HG02938 (cell line): Measurements from ENCODE around the gene AUNIP.

Experiments
- ATAC-seq: cut with Tn5 transposase; IDR thresholded peaks from one replicate; pipeline ENCODE4 v1.9.1; 2021; ENCODE audit warnings: mild to moderate bottlenecking, moderate library complexity; ENCODE audit not compliant: unreplicated experiment

Gene AUNIP

GRCh38 chr1:25832336-25833037, 26.8 kb downstream of the AUNIP start:
- no peak for ATAC-seq

DNA sequence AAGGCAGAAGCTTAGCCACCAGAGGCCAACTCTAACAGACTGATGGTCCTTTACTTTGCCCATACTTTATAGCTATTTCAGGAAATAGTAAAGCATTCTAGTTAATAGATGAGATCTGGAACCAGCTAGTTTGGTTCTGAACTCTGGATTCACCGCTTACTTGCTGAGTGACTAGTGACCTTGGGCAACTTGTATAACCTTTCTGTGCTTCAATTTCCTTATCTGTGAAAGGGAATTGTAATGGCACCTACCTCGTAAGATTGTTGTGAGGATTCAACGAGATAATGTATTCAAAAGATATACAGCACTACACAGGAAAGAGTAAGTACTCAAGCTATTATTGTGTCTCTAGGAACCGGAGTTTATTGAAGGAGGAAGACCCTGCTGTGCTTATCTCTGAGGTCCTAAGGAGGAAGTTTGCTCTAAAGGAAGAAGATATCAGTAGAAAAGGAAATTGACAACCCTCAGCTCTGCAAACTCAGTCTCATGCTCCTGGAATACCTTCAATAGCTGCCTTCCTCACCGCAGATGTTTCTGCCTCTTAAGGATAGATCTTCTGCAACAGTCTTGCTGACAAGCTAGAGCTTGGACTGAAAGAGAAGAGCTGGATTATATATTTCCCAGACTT, 27.6 kb downstream of the AUNIP start:
- no peak for ATAC-seq

DNA sequence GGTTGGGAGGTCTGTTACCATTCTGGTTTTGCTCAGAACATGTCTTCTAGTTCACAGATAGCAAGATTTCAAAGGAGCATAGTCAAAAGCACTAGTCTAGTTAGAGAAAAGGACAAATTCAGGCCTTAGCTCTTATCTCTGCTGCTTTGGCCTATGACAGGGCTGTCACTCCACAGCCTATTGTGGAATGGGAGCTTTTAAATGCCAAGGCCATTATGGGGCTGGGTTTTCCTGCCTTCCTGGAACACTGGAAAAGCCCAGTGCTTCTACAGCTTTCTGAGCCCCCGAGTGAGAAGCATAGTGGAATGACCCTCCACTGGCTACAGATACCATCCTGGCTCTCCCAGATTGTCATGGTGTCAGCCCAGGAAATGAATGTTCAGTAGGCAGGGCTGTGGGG, 30.2 kb downstream of the AUNIP start:
- ATAC-seq: no peak

GRCh38 chr1:25828491-25828890, 30.8 kb downstream of the AUNIP start:
- no peak for ATAC-seq

DNA sequence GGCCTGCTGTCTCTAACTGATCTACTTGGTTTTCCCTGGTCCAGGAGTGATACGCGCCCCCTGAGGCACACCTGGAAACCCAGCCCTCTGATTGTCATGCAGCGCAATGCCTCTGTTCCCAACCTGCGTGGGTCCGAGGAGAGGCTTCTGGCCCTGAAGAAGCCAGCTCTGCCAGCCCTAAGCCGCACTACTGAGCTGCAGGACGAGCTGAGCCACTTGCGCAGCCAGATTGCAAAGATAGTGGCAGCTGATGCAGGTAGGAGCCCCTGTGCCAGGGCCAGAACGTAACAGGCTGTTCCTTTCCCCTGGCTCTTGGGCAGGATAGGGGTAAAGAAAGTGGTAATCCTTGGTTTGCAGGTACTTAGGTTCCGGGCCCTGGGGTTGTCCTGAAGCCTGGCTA, 32.7 kb downstream of the AUNIP start:
- no peak for ATAC-seq

- no peak for ATAC-seq
Observed at GRCh38 chr1:25825605-25826004, 33.7 kb downstream of the AUNIP start.

- ATAC-seq: no peak
Observed at GRCh38 chr1:25821630-25822091, 37.6 kb downstream of the AUNIP start.

GRCh38 chr1:25821112-25821476, 38.2 kb downstream of the AUNIP start:
- ATAC-seq: no peak

GRCh38 chr1:25820247-25821111, 38.8 kb downstream of the AUNIP start:
- ATAC-seq: peak; percentile 42

- ATAC-seq: peak; percentile 82
Observed at GRCh38 chr1:25819491-25820246, 39.6 kb downstream of the AUNIP start, which contains the start of gene MTFR1L. MTFR1L (plus strand) TSS chr1:25819954; CDS start chr1:25823105, 3,151 bp downstream.

DNA sequence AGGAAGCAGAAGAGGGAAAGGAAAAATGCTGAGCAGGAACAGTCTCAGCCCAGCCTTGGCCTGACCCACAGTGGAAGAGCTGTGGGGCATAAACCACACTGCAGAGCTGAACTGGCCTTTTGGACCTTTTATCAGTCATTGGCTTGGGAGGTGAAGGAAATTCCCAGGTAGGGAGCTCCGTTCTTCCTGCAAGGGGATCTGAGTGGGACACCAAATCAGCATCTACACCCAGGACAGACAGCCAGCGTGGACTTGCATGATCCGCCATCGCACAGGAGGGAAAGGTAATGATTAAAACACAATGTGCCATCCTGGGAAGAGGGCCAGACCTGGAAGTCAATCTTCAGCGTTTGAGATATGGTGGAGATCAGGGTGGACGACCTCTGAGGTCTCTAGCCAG, 40.7 kb downstream of the AUNIP start:
- no peak for ATAC-seq

DNA sequence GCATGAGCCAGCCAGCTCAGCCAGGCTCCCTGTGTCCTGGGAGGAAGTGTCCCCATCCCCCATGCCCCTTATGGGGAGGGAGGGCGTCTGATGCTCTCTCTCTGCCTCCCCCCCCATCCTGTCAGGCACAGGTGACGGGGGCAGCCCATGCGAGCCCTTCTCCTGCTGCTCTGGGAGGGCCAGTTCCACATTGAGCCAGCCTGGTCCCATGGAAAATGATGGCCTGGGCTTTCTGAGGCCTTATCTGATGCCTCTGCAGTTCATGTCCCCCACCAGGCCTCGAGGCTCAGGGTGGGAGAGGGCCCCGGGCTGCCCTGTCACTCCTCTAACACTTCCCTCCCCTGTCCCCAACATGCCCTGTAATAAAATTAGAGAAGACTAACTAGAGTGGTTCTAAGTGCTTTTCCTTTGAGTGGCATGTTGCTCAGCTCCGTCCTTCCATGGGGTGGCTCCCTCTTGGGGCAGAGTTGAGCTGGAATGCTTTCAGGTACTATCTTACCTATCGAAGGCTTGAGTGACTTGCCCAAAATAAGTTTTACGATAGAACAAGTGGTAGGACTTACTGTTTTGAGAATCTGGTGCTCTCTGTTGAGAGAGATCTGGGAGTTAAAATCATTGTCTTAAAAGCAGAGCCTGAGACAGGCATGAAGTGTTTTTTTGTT, 41.3 kb downstream of the AUNIP start:
- no peak for ATAC-seq

- no peak for ATAC-seq
Observed at GRCh38 chr1:25816112-25816718, 43.0 kb downstream of the AUNIP start.

GRCh38 chr1:25815208-25816111, 43.8 kb downstream of the AUNIP start:
- ATAC-seq: no peak

GRCh38 chr1:25814549-25815087, 44.6 kb downstream of the AUNIP start:
- no peak for ATAC-seq

DNA sequence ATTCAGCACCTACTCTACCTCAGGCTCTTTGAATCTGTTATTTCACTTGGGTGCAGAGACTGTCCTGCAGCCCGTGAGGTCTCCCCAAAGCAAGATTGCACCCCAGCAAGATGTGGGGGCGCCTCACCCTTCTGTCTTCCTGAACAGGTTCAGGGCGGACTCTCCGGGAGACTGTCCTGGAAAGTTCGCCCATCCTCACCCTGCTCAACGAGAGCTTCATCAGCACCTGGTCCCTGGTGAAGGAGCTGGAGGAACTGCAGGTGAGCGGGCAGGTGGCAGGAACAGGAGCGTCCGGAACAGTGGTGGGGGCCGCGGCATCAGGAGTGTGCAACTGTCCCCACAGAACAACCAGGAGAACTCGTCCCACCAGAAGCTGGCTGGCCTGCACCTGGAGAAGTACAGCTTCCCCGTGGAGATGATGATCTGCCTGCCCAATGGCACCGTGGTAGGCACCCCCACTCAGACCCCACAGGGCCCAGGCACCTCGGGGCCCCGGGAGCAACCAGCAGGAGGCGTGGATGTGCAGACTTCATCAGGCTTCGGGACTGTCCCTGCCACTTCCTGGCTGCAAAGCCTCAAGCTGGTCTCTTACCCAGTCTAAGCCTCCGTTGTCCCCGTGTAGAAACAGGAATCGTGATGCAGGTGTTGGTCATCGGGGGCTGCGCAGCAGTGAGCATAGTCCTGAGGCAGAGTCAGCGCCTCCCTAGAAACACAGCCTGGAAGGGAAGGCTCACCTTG, 45.4 kb downstream of the AUNIP start:
- ATAC-seq: no peak

GRCh38 chr1:25813071-25813733, 46.1 kb downstream of the AUNIP start:
- ATAC-seq: no peak
